Lung (tissue), 12 donors: Measurements from ENCODE around the gene PCDH9. TPM values are rescaled to one million over a fixed set of nuclear protein-coding genes. Genes with fewer than 3 reads are reported as not detected.

Source experiments
- ATAC-seq: fragments of 200-7000 bp; cut with Tn5 transposase; one replicate; pipeline ENCODE4 v1.9.1; 2020; ENCODE audit warnings: moderate number of reproducible peaks; ENCODE audit not compliant: insufficient read depth, low FRiP score
- DNase-seq, 3 donors: peaks; one replicate each; pipeline ENCODE4 v3.0.0-alpha.2; 2013 to 2017
- H3K27ac ChIP-seq, 2 donors: one replicate each; pipeline ENCODE4 v1.5.1; 2013; ENCODE audit warnings: mild to moderate bottlenecking in 2 of 2, moderate library complexity in 2 of 2, control low read depth in 1 of 2, inconsistent platforms in 1 of 2, low read depth in 1 of 2, low read length in 1 of 2
- H3K27me3 ChIP-seq, 3 donors: one replicate each; pipeline ENCODE4 v1.5.1; 2013; ENCODE audit warnings: low read length in 2 of 3; ENCODE audit not compliant: control insufficient read depth in 3 of 3, insufficient read depth in 3 of 3
- H3K36me3 ChIP-seq, 4 donors: one replicate each; pipeline ENCODE4 v1.5.1; 2013; ENCODE audit warnings: low read length in 4 of 4, mild to moderate bottlenecking in 1 of 4, moderate library complexity in 1 of 4; ENCODE audit not compliant: control insufficient read depth in 4 of 4, insufficient read depth in 4 of 4
- H3K4me1 ChIP-seq, 5 donors: one replicate each; pipeline ENCODE4 v1.5.1; 2013; ENCODE audit warnings: low read length in 5 of 5, mild to moderate bottlenecking in 2 of 5, moderate library complexity in 1 of 5; ENCODE audit not compliant: control insufficient read depth in 5 of 5, insufficient read depth in 5 of 5
- H3K4me3 ChIP-seq: one replicate; pipeline ENCODE4 v1.5.1; 2013; ENCODE audit warnings: mild to moderate bottlenecking, control low read depth, moderate library complexity
- H3K9ac ChIP-seq, 2 donors: one replicate each; pipeline ENCODE4 v1.5.1; 2013; ENCODE audit warnings: low read length in 2 of 2, control low read depth in 1 of 2; ENCODE audit not compliant: insufficient read depth in 1 of 2
- H3K9me3 ChIP-seq, 4 donors: one replicate each; pipeline ENCODE4 v1.5.1; 2013; ENCODE audit warnings: low read length in 3 of 4, mild to moderate bottlenecking in 1 of 4, moderate library complexity in 1 of 4; ENCODE audit not compliant: control insufficient read depth in 4 of 4, insufficient read depth in 3 of 4
- CTCF ChIP-seq: IDR thresholded peaks from 2 replicates; pipeline ENCODE4 v1.5.1; 2012; ENCODE audit warnings: mild to moderate bottlenecking; ENCODE audit errors: control extremely low read depth, extremely low read depth
- WGBS, 2 donors: extraction: QIAGEN DNeasy Blood & Tissue Kit; methylation state at CpG; one replicate each; pipeline ENCODE4 v1.1.7; 2013; 5-methylcytosine and 5-hydroxymethylcytosine counted together
- polyA plus RNA-seq, 2 donors: library from polyadenylated mRNA; stranded (reverse); fragments of 200-250 nt; gene quantifications; one replicate each; pipeline ENCODE4 v1.2.1, GENCODE V29; 2013
- total RNA-seq, 2 donors: library from RNA; depleted of rRNA in 1 of 2; stranded (reverse); fragments of >200 nt in 1 of 2; gene quantifications; one replicate each; pipeline ENCODE4 v1.2.1, GENCODE V29; 2014 to 2021
- donor health status: control.
- donor health status: control.
- donor health status: Bipolar disorder and iron deficiency.
- donor health status: healthy.
- donor health status: DM: yes; HTN: yes; CAD: no.

PCDH9 gene
- total and polyA plus RNA-seq, 4 donors = 0.68 to 22.2 (median 4.1) TPM

GRCh38 chr13:67075239-67075638 lies 154.9 kb downstream of the PCDH9 start:
- 33 to 38% methylated on average over 1 of the region's 1 CpG for WGBS, 2 donors
- DNase-seq (peak in 1 of 3 donors; percentile 18), ATAC-seq (no peak)
- H3K9ac ChIP-seq = no peak overlapping the region
- no peaks in the 10 kb centered on the region for H3K4me1 ChIP-seq
- no peaks in the 10 kb centered on the region for H3K36me3 ChIP-seq
- no peak for TF ChIP-seq CTCF
- no peaks in the 10 kb centered on the region for H3K9me3 ChIP-seq
- no peak overlapping the region for H3K27ac ChIP-seq
- H3K27me3 ChIP-seq = no peaks in the 10 kb centered on the region
- no peak overlapping the region for H3K4me3 ChIP-seq

DNA sequence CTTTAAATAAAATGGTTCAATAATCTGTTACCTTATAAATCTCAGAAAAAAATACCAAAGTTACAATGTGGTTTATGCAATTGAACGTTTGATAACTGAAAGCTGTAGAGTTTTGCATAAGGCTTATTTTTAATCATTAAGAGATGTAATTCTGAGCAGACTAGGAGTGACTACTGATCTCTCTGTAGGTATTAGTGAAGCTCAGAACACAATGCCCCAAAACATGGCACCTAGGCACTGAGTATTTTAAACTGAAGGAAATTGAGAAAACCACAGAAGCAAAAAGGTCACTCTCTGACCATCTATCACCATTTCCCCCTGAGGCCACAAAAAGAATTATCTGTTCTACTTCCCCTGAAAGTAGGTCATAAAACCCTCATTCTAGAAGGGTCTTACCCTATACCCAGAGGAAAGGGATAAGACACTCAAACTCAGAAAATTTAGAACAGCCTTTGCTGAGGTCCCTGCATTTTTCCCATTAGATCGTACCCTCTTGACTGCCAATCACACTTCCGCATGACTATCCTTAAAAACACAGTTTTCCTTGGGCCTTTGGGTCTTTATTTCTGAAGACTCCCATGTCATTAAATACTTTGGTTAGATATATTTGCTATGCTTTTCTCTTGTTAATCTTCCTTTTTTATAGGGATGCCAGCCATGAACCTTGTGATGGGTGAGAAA lies 158.1 kb downstream of the PCDH9 start:
- no peaks in the 10 kb centered on the region for H3K36me3 ChIP-seq
- ATAC-seq (no peak), DNase-seq (no peak)
- H3K9me3 ChIP-seq = no peaks in the 10 kb centered on the region
- 93 to 94% methylated on average over 3 of the region's 3 CpGs for WGBS, 2 donors
- TF ChIP-seq CTCF = no peak
- no peaks in the 10 kb centered on the region for H3K27me3 ChIP-seq
- H3K9ac ChIP-seq = no peak overlapping the region
- H3K4me1 ChIP-seq = peaks cover 0 to 5% (median 0%) of the 10 kb centered on the region in 5 donors
- H3K27ac ChIP-seq = no peak overlapping the region
- H3K4me3 ChIP-seq = no peak overlapping the region

DNA sequence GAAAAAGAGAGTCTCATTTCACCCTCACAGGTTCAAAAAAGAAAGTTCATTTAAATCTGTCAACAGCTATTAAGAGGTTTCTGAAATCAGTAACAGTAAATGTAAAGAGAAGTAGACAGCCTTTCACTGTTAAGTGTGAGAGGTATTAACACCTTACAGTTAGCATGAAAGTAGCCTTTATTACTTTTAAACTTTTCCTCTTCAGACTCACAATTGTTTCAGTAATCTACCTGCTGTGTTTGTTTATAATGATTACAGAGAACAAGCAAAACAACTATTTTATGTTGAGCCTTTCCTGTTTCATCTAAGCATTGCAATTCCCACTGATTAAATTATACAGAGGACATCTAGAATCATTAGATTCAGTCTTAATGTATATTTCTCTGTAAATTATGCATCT lies 159.8 kb downstream of the PCDH9 start:
- TF ChIP-seq CTCF = no peak
- ATAC-seq = no peak

More for the DNA sequence above, 159.8 kb downstream of the PCDH9 start:
- H3K4me3 ChIP-seq = no peak overlapping the region
- DNase-seq = no peak
- no peaks in the 10 kb centered on the region for H3K27me3 ChIP-seq
- no peaks in the 10 kb centered on the region for H3K36me3 ChIP-seq
- no peak overlapping the region for H3K27ac ChIP-seq
- H3K9me3 ChIP-seq = no peaks in the 10 kb centered on the region
- H3K9ac ChIP-seq = no peak overlapping the region
- H3K4me1 ChIP-seq = peaks cover 0 to 5% (median 0%) of the 10 kb centered on the region in 5 donors
